Measurements from ENCODE around the gene SLC22A16. TPM values are rescaled to one million over a fixed set of nuclear protein-coding genes. Genes with fewer than 3 reads are reported as not detected.
A peak's percentile ranks its signal among the peaks of the same experiment; 100 is the strongest.

SLC22A16 gene
- total RNA-seq = not detected

DNA sequence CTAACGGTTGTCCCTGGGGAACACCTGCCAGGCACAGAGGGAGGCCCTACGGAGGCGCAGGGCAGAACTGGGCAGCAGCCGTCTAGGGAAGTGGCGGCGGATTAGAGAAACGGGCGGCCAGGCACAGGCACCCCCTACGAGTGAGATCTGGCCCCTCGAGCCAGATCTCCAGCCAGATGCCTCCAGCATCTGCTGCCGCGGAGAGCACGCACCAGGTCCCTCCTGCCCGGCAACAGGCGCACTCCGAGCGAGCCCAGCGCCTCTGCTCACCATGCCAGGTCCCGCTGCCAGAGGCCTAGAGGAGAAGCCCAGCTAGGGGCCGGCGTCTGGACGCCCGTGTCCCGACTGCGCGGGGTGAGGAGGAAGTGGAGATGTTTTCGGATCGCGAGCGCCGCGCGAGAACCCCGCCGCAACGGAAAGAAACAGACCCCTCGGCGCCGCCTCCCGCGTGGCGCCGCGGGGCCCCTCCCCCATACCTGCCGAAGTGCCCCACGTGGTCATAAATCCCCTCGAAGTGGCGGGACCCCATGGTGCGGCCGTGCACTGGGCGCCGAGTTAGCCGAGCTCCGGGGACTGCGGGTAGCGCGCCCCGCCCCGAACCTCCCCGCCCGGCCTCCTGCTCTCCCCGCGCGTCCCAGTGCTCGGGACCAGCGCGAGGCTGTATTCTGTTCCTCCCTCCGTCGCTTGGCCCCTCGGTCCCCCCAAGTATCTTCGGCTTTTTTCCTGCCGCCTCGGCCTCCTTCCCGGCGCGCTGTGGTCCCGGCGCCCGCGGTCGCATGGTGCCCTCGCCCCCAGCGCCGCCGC, at the start of gene SLC22A16:
Gene SLC22A16, minus strand, starts transcription at position 568 of the 804 bp plus-strand sequence. Its CDS starts 39 bp downstream, at position 529.
- in situ Hi-C loops (cut with MboI; ENCODE audit: low pct_ligation_motif_present in 1 of 4, low pct_unique_long_range_greater_than_20kb in 1 of 4, low sequenced_read_pairs in 3 of 4) = no loop called here

DNA sequence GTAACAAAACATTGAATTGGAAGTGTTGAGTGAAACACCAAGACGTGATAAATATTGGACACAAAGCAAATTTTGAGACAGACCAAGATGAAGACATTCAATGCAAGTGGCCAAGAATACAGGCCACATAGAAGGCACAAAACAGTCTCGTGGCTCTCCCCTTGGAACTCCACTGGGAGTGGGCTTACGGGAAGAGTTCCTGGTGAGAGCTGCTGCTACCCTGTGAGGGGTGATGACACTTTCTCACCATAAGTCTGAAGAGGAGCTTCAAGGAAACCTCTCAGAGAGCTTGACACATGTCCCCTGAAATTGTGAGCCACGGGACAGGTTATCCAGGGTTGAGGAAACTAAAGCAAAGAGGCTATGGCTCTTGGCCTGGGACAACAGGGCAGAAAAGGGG, 48.6 kb upstream of the SLC22A16 start:
- intact Hi-C loops (cut with DNase I; ENCODE audit: low total_unique reads) = loop anchor here (10.0 kb wide), 1 partner anchor 430 kb away; the partner anchor contains the start of gene GTF3C6
- TF ChIP-seq, protein P1, sequence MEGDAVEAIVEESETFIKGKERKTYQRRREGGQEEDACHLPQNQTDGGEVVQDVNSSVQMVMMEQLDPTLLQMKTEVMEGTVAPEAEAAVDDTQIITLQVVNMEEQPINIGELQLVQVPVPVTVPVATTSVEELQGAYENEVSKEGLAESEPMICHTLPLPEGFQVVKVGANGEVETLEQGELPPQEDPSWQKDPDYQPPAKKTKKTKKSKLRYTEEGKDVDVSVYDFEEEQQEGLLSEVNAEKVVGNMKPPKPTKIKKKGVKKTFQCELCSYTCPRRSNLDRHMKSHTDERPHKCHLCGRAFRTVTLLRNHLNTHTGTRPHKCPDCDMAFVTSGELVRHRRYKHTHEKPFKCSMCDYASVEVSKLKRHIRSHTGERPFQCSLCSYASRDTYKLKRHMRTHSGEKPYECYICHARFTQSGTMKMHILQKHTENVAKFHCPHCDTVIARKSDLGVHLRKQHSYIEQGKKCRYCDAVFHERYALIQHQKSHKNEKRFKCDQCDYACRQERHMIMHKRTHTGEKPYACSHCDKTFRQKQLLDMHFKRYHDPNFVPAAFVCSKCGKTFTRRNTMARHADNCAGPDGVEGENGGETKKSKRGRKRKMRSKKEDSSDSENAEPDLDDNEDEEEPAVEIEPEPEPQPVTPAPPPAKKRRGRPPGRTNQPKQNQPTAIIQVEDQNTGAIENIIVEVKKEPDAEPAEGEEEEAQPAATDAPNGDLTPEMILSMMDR (IDR thresholded peaks at IDR 0.05) = no peak

More for the DNA sequence above, at the start of gene SLC22A16:
- TF ChIP-seq, protein P1 (IDR thresholded peaks at IDR 0.05) = no peak
- TF ChIP-seq POLR2A (IDR thresholded peaks at IDR 0.05) (no peak), EP300 (IDR thresholded peaks at IDR 0.05; ENCODE audit: low read depth) (no peak), POLR2AphosphoS5 (IDR thresholded peaks at IDR 0.05) (no peak)
- peak within 1 kb of the TSS in 1 of 4 donors; percentile 48 for H3K4me3 ChIP-seq
- H3K4me1 ChIP-seq = peaks cover 0 to 11% (median 0%) of the 10 kb centered on the region in 4 donors
- no peaks in the 10 kb centered on the region for H3K9me3 ChIP-seq
- H3K27ac ChIP-seq = no peak within 1 kb of the TSS
- no peaks in the 10 kb centered on the region for H3K36me3 ChIP-seq
- no peak for DNase-seq
- 24 to 67% methylated on average over 1 to 78 of the region's 85 CpGs for WGBS, 2 donors (ENCODE audit: low coverage in 1 of 2)
- intact Hi-C loops (cut with DNase I; ENCODE audit: low total_unique reads) = no loop called here
- peaks cover 31% of the 10 kb centered on the region for H3K27me3 ChIP-seq

GRCh38 chr6:110524305-110524704, 47.9 kb upstream of the SLC22A16 start:
- intact Hi-C loops (cut with DNase I; ENCODE audit: low total_unique reads) (loop anchor here (10.0 kb wide), 1 partner anchor 430 kb away; the partner anchor contains the start of gene GTF3C6), in situ Hi-C loops (cut with MboI; ENCODE audit: low pct_ligation_motif_present in 1 of 4, low pct_unique_long_range_greater_than_20kb in 1 of 4, low sequenced_read_pairs in 3 of 4) (loop anchor here in 1 of 4 donors (25.0 kb wide), 1 partner anchor 688 kb away; no protein-coding TSS in a partner anchor)
- Histone ChIP-seq H3K4me1 (peaks cover 0 to 14% (median 0%) of the 10 kb centered on the region in 4 donors), H3K36me3 (no peaks in the 10 kb centered on the region), H3K27ac (no peak overlapping the region), H3K27me3 (no peaks in the 10 kb centered on the region), H3K9me3 (no peaks in the 10 kb centered on the region), H3K4me3 (no peak overlapping the region)
- WGBS, 2 donors (ENCODE audit: low coverage in 1 of 2) = 34 to 38% methylated on average over 2 of the region's 2 CpGs
- DNase-seq = no peak
- no peak for TF ChIP-seq POLR2A (IDR thresholded peaks at IDR 0.05)
- TF ChIP-seq EP300 (IDR thresholded peaks at IDR 0.05; ENCODE audit: low read depth) = no peak
- TF ChIP-seq POLR2AphosphoS5 (IDR thresholded peaks at IDR 0.05) = no peak
- TF ChIP-seq, protein P1 (IDR thresholded peaks at IDR 0.05) = no peak

More for the DNA sequence above, 48.6 kb upstream of the SLC22A16 start:
- in situ Hi-C loops (cut with MboI; ENCODE audit: low pct_ligation_motif_present in 1 of 4, low pct_unique_long_range_greater_than_20kb in 1 of 4, low sequenced_read_pairs in 3 of 4) = loop anchor here in 1 of 4 donors (25.0 kb wide), 2 partner anchors 412 to 687 kb away; no protein-coding TSS in a partner anchor
- 59 to 63% methylated on average over 4 of the region's 4 CpGs for WGBS, 2 donors (ENCODE audit: low coverage in 1 of 2)
- DNase-seq = no peak
- Histone ChIP-seq H3K27me3 (no peaks in the 10 kb centered on the region), H3K27ac (no peak overlapping the region), H3K9me3 (no peaks in the 10 kb centered on the region), H3K4me1 (peaks cover 0 to 14% (median 0%) of the 10 kb centered on the region in 4 donors), H3K36me3 (no peaks in the 10 kb centered on the region), H3K4me3 (no peak overlapping the region)

DNA sequence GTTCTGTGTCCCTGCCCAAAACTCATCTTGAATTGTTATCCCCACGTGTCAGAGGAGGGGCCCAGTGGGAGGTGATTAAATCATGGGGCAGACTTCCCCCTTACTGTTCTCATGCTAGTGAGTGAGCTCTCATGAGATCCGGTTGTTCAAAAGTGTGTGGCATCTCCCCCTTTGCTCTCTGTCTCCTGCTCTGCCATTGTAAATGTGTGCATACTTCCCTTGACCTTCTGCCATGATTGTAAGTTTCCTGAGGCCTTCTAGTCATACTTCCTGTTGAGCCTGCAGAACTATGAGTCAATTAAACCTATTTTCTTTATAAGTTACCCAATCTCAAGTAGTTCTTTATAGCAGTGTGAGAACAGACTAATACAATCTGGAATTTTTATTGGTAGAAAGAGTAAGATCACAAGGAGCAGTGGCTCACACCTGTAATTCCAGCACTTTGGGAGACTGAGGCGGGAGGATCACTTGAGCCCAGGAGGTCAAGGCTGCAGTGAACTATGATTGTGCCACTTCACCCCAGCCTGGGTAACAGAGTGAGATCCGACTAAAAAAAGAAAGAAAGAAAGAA, 47.1 kb upstream of the SLC22A16 start:
- no peak overlapping the region for H3K27ac ChIP-seq
- 79 to 92% methylated on average over 2 to 4 of the region's 4 CpGs for WGBS, 2 donors (ENCODE audit: low coverage in 1 of 2)
- TF ChIP-seq POLR2AphosphoS5 (IDR thresholded peaks at IDR 0.05) = no peak
- intact Hi-C loops (cut with DNase I; ENCODE audit: low total_unique reads) = loop anchor here (10.0 kb wide), 1 partner anchor 431 kb away; the partner anchor contains the start of gene GTF3C6
- H3K4me3 ChIP-seq = no peak overlapping the region
- no peaks in the 10 kb centered on the region for H3K27me3 ChIP-seq
- no peaks in the 10 kb centered on the region for H3K9me3 ChIP-seq
- DNase-seq = no peak
- H3K4me1 ChIP-seq = peaks cover 0 to 13% (median 0%) of the 10 kb centered on the region in 4 donors
- H3K36me3 ChIP-seq = no peaks in the 10 kb centered on the region
- in situ Hi-C loops (cut with MboI; ENCODE audit: low pct_ligation_motif_present in 1 of 4, low pct_unique_long_range_greater_than_20kb in 1 of 4, low sequenced_read_pairs in 3 of 4) = loop anchor here in 1 of 4 donors (25.0 kb wide), 1 partner anchor 689 kb away; no protein-coding TSS in a partner anchor
